ENCODE results near the gene GSN.

Gene GSN

DNA sequence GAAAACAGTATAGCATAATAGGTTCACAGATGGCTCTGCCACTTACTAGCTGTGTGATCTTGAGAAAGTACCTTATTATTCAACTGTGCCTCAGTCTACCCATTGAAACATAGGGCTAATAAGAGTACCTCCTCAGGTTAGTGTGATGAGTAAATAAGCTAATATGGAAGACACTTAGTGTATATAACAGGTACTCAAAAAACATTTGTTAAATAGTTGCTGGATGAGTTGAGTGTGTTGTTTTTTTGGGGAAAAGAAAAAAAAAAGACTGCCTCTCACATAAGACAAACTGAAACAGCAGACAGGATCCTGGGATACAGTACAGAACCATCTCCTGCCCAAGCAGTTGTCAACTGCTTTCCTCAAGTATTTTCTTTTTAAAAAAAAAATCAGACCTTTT is 96.9 kb downstream of the GSN start:
- TF ChIP-seq, protein P1, sequence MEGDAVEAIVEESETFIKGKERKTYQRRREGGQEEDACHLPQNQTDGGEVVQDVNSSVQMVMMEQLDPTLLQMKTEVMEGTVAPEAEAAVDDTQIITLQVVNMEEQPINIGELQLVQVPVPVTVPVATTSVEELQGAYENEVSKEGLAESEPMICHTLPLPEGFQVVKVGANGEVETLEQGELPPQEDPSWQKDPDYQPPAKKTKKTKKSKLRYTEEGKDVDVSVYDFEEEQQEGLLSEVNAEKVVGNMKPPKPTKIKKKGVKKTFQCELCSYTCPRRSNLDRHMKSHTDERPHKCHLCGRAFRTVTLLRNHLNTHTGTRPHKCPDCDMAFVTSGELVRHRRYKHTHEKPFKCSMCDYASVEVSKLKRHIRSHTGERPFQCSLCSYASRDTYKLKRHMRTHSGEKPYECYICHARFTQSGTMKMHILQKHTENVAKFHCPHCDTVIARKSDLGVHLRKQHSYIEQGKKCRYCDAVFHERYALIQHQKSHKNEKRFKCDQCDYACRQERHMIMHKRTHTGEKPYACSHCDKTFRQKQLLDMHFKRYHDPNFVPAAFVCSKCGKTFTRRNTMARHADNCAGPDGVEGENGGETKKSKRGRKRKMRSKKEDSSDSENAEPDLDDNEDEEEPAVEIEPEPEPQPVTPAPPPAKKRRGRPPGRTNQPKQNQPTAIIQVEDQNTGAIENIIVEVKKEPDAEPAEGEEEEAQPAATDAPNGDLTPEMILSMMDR (IDR thresholded peaks at IDR 0.05; ENCODE audit: low read depth, low read length), result no peak
- no peaks in the 10 kb centered on the region for H3K9me3 ChIP-seq
- no peak for DNase-seq
- H3K4me3 ChIP-seq (ENCODE audit: low read depth, low read length), result no peak overlapping the region
- peaks cover 25% of the 10 kb centered on the region for H3K4me1 ChIP-seq
- no peaks in the 10 kb centered on the region for H3K36me3 ChIP-seq
- H3K27me3 ChIP-seq, result no peaks in the 10 kb centered on the region

DNA sequence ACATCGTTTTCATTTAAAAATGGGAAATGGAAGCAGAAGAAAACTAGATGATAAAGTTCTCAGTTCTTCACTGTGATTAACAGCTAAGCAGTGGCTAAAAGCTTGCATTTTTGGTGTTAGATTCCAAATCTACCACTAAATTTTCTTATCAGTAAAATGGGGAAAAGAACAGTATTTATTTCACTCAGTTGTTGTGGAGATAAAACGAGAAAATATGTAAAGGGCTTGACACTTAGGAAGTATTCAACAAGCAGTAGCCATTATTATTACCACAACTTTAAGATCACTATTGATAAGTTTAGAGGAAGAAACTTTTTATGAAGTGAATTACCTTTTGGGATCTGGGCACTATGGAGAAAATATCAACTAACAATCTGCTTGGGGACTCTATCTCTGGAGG is 97.6 kb downstream of the GSN start:
- DNase-seq, result no peak
- peaks cover 28% of the 10 kb centered on the region for H3K4me1 ChIP-seq
- TF ChIP-seq, protein P1 (IDR thresholded peaks at IDR 0.05; ENCODE audit: low read depth, low read length), result no peak

DNA sequence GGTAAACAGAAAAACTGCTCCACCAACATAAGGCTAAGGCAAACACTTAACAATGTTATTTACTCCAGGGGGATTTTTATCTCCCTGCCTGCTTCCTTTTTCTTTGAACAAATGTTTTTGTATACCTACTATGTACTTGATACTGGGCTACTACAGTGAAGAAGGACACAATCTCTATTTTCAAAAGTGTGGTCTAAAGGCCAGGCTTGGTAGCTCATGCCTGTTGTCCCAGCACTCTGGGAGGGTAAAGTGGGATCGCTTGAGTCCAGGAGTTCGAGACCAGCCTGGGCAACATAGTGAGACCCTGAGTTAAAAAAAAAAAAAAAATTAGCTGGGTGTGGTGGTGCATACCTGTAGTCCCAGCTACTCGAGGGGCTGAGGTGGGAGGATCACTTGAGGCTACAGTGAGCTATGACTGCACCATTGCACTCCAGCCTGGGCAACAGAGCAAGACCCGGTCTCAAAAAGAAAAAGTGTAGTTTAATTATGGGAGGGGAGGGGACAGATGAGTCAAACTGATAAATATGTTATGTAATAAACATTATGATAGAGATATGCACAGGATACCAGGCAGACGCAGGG is 98.7 kb downstream of the GSN start:
- H3K9me3 ChIP-seq, result peaks cover 4% of the 10 kb centered on the region; the same call in 1 of the 2 replicates
- TF ChIP-seq, protein P1 (IDR thresholded peaks at IDR 0.05; ENCODE audit: low read depth, low read length), result no peak
- H3K27me3 ChIP-seq, result no peaks in the 10 kb centered on the region
- H3K4me3 ChIP-seq (ENCODE audit: low read depth, low read length), result no peak overlapping the region
- peaks cover 29% of the 10 kb centered on the region for H3K4me1 ChIP-seq
- no peaks in the 10 kb centered on the region for H3K36me3 ChIP-seq
- DNase-seq, result no peak

More for the DNA sequence above, 97.6 kb downstream of the GSN start:
- peaks cover 2% of the 10 kb centered on the region; the same call in 1 of the 2 replicates for H3K9me3 ChIP-seq
- no peaks in the 10 kb centered on the region for H3K36me3 ChIP-seq
- no peaks in the 10 kb centered on the region for H3K27me3 ChIP-seq
- no peak overlapping the region for H3K4me3 ChIP-seq (ENCODE audit: low read depth, low read length)

DNA sequence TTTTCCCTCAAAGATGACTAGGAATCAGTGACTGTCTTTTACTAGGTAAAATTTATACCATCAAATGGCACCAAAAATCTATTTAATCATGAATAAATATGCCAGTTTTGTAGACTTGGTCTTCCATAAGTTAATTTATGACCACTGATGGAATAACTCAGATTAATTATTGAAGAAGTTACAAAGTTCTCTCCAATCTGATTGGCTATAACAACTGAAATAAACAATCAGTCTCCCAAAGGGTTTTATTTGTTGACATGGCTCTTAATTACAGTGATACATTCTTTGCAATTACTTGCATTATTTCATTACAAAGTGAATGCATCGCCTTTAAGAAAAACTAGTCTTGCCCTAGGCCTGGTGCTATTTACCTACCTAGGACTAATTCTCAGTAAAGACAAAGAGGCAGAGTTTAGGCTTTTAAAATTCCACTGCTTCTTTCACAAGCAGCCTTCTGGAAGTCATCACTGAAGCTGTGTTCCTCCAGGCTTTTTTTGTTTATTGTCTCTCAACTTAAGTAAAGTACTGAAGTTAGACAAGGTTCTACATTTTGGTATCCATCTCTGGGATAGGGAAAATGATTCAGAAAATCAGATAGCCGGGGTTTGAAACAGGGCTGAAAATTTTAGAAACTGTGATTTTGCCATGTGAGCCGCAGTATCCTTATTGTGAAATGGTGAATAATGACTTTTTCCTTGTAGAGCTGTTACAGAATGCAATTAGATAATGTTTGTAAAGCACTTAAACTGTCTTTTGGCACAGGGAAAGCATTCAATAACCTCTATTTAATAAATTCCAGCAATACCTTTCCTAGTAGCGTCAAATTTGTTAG is 99.6 kb downstream of the GSN start:
- Histone ChIP-seq H3K4me3 (ENCODE audit: low read depth, low read length) (no peak overlapping the region), H3K36me3 (no peaks in the 10 kb centered on the region), H3K27me3 (no peaks in the 10 kb centered on the region), H3K9me3 (peaks cover 4% of the 10 kb centered on the region; the same call in 1 of the 2 replicates), H3K4me1 (peaks cover 36% of the 10 kb centered on the region)
- no peak for DNase-seq
- TF ChIP-seq, protein P1 (IDR thresholded peaks at IDR 0.05; ENCODE audit: low read depth, low read length), result no peak

DNA sequence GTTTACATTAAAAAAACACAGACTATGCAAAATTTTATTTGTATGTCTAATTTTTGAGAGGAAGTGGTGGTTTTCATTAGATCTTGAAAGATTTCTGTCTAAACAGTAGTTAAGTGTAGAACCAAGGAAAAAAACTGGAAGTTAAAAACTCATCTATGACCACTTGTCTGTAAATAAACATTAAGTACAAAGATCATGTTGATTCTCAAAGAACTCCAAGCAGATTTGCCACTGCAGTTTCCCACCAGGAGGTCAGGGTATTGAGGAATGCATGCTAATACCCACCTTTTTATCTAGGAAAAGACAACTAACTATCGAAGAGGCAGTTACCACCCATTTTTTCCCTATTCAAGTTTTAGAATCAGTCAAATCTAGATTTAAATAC is 100.2 kb downstream of the GSN start:
- Histone ChIP-seq H3K9me3 (peaks cover 4% of the 10 kb centered on the region; the same call in 1 of the 2 replicates), H3K4me3 (ENCODE audit: low read depth, low read length) (no peak overlapping the region), H3K4me1 (peaks cover 38% of the 10 kb centered on the region), H3K27me3 (no peaks in the 10 kb centered on the region), H3K36me3 (no peaks in the 10 kb centered on the region)
- DNase-seq, result no peak
- TF ChIP-seq, protein P1 (IDR thresholded peaks at IDR 0.05; ENCODE audit: low read depth, low read length), result no peak

DNA sequence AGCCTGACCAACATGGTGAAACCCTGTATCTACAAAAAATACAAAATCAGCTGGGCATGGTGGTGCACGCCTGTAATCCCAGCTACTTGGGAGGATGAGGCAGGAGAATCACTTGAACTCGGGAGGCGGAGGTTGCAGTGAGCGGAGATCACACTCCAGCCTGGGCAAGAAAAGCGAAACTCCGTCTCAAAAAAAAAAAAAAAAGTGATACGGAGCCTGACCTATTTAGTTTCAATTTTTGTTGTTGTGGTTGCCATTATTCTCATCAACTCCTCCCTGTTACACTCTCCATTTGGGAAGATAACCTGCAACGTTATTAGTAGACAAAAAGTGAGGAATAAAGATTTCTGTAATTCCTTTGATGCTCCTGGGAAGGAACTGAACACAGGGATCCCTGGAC is 100.8 kb downstream of the GSN start:
- Histone ChIP-seq H3K4me1 (peaks cover 32% of the 10 kb centered on the region), H3K9me3 (peaks cover 4% of the 10 kb centered on the region; the same call in 1 of the 2 replicates), H3K4me3 (ENCODE audit: low read depth, low read length) (peak overlapping the region; percentile 78), H3K27me3 (no peaks in the 10 kb centered on the region), H3K36me3 (no peaks in the 10 kb centered on the region)
- no peak for DNase-seq
- TF ChIP-seq, protein P1 (IDR thresholded peaks at IDR 0.05; ENCODE audit: low read depth, low read length), result no peak
